AG08396 (cell line): ENCODE results near the gene HAUS6.
"Not testable (repeated sequence)": the region's sequence is repeated elsewhere in the genome, so short reads cannot be mapped to it uniquely, and the experiment has no call there.

Experiments used
- DNase-seq: peaks from one replicate; pipeline ENCODE4 v3.0.0; 2012; ENCODE audit warnings: low spot score, mixed read lengths

HAUS6 gene, protein sequence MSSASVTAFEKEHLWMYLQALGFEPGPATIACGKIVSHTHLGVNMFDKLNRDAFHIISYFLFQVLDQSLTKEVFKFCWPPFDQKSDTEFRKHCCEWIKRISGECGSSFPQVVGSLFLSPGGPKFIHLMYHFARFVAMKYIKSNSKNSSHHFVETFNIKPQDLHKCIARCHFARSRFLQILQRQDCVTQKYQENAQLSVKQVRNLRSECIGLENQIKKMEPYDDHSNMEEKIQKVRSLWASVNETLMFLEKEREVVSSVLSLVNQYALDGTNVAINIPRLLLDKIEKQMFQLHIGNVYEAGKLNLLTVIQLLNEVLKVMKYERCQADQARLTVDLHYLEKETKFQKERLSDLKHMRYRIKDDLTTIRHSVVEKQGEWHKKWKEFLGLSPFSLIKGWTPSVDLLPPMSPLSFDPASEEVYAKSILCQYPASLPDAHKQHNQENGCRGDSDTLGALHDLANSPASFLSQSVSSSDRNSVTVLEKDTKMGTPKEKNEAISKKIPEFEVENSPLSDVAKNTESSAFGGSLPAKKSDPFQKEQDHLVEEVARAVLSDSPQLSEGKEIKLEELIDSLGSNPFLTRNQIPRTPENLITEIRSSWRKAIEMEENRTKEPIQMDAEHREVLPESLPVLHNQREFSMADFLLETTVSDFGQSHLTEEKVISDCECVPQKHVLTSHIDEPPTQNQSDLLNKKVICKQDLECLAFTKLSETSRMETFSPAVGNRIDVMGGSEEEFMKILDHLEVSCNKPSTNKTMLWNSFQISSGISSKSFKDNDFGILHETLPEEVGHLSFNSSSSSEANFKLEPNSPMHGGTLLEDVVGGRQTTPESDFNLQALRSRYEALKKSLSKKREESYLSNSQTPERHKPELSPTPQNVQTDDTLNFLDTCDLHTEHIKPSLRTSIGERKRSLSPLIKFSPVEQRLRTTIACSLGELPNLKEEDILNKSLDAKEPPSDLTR

GRCh38 chr9:19102631-19103345 is at the start of gene HAUS6:
Gene HAUS6, minus strand, starts transcription at chr9:19102904. Its CDS starts 253 bp downstream, at chr9:19102651.
- peak; percentile 94 for DNase-seq

GRCh38 chr9:19152160-19152498 is 49.4 kb upstream of the HAUS6 start:
- not testable (repeated sequence) for DNase-seq

GRCh38 chr9:19151425-19152159 is 48.9 kb upstream of the HAUS6 start:
- no peak for DNase-seq

DNA sequence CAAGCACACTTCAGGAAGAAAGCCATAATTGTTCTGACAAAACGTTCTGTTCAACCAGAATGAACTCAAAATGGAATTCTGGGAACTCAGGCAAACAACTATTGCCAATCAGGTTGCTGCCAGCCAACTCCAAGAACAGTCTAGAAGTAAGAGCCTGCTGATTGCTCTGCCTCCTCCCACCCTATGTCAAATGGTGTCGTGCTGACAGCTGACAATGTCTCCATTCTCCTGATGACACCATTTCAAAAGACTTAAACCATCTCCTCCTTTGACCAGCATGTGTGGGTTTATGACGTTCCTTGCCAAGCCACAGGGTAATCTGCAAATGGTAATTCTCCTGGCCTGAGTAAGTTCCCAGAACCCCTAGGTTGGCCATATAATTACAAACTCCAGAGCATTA is 46.5 kb upstream of the HAUS6 start:
- no peak for DNase-seq

DNA sequence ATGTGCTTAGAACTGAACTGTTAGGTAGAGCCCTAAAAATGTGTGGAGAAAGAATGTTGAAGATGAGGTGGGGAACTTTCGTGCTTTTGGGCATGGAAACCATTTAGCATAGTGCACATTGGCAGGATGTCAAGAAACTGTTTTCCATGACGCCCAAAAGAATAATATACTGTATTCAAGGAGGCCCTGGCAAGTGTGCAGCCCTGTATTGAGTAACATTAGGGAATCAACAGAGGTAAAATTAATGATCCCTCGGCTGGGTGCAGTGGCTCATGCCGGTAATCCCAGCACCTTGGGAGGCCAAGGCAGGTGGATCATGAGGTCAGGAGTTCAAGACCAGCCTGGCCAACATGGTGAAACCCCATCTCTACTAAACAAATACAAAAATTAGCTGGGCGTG is 45.5 kb upstream of the HAUS6 start:
- no peak for DNase-seq

DNA sequence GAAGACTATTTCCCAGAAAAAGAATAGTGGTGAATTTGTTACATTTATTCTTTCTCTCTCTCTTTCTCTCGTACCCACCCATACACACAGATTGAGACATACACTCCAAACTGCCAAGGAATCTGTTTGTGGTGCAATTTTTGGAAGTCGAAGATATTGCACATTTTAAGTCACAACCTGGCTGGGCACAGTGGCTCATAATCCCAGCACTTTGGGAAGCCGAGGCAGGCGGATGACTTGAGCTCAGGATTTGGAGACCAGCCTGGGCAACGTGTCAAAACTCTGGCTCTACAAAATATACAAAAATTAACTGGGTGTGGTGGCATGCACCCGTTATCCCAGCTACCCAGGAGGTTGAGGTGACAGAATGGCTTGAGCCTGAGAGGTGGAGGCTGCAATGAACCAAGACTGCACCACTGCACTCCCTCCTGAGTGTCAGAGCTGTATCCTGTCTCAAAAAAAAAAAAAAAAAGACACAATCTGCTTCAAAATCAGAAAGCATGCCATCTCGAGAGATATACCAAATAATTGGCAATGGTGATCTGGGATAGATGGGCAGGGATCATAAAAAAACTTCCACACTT is 43.8 kb upstream of the HAUS6 start:
- no peak for DNase-seq

DNA sequence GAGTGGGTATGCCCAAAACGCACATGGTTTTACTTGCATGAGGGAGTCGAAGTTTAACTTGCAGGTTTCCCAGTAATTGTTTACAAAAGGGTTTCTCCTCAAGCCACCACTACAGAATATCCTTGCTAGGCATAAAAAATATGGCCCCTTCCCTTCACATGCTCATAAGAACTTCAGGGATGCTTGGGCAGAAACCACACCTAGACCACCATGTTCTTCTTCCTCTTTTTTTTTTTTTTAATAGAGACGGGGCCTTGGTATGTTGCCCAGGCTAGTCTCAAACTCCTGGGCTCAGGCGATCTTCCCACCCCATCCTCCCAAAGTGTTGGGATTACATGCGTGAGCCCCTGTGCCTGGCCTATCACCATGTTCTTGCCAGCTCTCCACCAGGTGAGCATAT is 43.2 kb upstream of the HAUS6 start:
- DNase-seq = no peak

DNA sequence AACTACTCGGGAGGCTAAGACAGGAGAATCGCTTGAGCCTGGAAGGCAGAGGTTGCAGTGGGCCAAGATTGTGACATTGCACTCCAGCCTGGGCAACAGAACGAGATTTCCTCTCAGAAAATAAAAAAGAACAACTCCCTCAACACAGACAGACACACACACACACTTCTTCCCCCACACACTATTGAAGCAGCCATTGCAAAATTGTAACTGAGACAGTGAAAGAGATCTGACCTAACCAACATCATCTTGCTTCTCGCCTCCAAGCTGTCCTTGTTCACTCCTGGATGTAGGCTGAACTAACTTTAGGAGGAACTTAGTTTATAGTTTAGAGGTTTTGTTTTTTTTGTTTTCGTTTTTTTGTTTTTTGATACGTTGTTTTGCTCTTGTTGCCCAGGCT is 37.6 kb upstream of the HAUS6 start:
- no peak for DNase-seq

DNA sequence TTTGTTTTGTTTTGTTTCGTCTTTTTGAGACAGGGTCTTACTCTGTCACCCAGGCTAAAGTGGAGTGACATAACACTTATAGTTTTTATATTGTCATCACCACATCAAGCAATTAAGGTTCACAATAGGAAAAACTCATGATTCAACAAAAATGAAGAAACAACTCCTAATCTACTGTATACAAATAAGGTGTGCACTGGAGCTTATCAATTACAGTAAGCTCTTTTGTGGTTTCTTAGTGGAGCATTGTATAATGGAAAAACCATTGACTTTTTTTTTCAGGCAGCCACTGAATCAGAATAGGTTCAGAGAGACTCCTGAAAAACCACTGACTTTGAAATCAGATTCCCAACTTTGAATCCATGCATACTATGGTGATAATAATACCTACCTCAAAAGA is 35.4 kb upstream of the HAUS6 start:
- DNase-seq = no peak

DNA sequence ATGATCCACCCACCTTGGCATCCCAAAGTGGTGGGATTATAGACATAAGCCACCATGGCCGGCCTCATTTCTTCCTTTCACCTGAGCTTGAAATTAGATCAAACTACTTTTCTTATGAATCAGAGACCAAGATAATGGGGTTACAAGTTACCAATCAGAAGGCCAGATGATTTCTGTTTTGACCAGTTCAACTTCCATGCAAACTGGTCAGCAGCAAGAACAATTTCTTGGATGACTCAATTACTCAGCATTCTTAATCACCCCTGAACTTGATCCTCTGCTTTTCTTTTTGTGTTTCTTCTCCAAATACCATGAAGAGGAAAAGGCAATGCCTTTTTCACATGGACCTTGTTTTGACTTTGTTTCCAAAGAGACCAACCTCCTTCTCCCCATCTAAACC is 34.6 kb upstream of the HAUS6 start:
- peak; percentile 63 for DNase-seq

DNA sequence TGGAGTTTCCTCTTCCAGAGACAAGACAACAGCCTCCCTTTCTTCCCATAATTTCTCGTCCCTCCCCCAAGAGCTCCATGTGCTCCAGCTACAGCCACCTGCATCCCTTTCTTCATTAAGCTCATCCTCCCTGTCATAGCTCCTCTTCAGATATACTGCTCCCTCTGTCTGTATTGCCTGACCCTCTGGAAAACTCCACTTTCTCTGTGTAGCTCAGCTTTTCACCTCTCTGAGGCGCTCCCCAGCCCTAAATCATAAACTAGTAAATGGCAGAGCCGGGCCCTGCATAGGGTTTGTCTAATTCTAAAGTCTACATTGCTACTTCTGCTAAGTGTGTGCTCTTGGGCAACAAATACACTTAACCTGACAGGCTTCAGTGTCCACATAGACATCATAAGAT is 33.4 kb upstream of the HAUS6 start:
- no peak for DNase-seq

GRCh38 chr9:19133549-19134345 is 31.0 kb upstream of the HAUS6 start:
- DNase-seq = no peak

DNA sequence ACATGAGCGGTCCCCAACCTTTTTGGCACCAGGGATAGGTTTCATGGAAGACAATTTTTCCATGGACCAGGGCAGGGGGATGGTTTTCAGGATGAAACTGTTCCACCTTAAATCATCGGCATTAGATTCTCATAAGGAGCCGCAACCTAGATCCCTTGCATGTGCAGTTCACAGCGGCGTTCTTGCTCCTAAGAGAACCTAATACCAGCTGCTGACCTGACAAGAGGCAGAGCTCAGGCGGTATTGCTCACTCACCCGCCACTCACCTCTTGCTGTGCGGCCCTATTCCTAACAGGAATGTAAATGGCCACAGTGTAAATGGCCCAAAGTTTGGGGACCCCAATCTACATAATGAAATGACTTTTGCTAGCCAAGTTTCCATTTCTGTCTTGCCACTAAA is 27.7 kb upstream of the HAUS6 start:
- DNase-seq = no peak

DNA sequence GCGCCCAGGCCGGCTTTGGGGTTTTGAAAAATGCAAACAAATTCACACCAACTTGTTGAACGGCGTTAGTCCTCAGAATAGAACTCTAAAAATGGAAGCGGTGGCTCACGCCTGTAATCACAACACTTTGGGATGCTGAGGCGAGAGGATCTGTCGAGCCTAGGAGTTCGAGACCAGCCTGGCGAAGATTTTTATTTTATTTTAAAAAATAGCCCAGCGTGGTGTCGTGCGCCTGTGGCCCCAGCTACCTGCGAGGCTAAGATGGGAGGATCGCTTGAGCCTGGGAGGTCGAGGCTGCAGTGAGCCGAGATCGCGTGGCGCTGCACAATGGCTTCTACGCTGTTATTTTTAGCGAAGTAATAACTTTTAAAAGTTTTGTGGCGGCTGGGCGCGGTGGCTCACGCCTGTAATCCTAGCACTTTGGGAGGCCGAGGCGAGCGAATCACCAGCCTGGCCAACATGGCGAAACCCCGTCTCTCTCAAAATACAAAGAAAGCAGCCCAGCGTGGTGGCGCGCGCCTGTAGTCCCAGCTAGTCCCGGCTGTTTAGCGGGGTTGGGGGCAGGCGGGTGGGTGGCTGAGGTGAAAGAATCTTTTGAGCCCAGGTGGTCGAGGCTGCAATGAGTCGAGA is 25.3 kb upstream of the HAUS6 start:
- DNase-seq = peak; percentile 23

- DNase-seq = no peak
These were observed 21.7 kb upstream of the HAUS6 start for GRCh38 chr9:19124430-19124793.

DNA sequence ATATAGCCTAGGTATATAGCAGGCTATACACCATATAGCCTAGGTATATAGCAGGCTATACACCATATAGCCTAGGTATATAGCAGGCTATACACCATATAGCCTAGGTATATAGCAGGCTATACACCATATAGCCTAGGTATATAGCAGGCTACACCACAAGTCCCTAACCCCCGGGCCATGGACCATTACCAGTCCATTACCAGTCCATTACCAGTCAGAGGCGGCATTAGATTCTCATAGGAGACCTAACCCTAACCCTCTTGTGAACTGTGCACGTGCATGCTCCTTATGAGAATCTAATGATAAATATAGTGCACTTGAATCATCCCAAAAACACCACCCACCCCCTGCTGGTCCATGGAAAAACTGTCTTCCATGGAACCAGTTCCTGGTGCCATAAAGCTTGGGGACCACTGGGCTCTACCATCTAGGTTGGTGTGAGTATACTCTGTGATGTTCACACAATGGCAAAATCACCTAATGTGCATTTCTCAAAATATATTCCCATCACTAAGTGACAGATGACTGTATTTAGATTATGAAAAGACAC is 19.9 kb upstream of the HAUS6 start:
- no peak for DNase-seq

DNA sequence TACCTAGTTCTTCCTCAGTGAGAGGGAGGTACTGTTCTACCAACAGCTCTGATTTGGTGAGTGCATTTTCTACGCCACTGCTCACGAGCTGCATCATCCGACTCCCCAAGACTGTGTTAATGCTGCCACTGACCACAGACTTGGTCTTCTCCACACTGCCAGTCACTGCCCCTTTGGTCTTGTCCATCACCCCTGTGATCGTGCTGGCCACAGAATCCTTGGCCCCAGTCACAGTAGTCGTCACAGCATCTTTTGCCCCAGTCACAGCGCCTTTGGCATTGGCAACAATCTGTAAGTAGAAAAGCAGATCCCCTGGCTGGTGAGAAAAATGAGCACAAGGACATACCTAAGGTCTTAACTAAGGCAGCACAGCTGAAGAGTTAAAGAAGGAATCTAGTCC is 18.2 kb upstream of the HAUS6 start:
- no peak for DNase-seq

- no peak for DNase-seq
These were observed 17.2 kb upstream of the HAUS6 start for GRCh38 chr9:19119801-19120440.

- DNase-seq = no peak
These were observed 16.5 kb upstream of the HAUS6 start for GRCh38 chr9:19119246-19119645.
